ENCODE results near the gene MUC21. TPM values are rescaled to one million over a fixed set of nuclear protein-coding genes. Genes with fewer than 3 reads are reported as not detected.
"Not testable (repeated sequence)": the region's sequence is repeated elsewhere in the genome, so short reads cannot be mapped to it uniquely, and the experiment has no call there.

The MUC21 gene
- total RNA-seq, 2 donors from 2014 or later: not detected

- Mint-ChIP-seq H3K27ac (no peak overlapping the region), H3K9me3 (no peaks in the 10 kb centered on the region), H3K4me1 (peaks cover 6% of the 10 kb centered on the region), H3K4me3 (no peak overlapping the region), H3K36me3 (ENCODE audit: low read depth) (no peaks in the 10 kb centered on the region), H3K27me3 (peaks cover 27% of the 10 kb centered on the region)
- peak; percentile 85 for ATAC-seq (replicated peaks)
These were observed 2.0 kb downstream of the MUC21 start for GRCh38 chr6:30985490-30985889.

- H3K9me3 Mint-ChIP-seq: no peaks in the 10 kb centered on the region
- no peak overlapping the region for H3K4me3 Mint-ChIP-seq
- H3K4me1 Mint-ChIP-seq: peaks cover 11% of the 10 kb centered on the region
- H3K36me3 Mint-ChIP-seq (ENCODE audit: low read depth): no peaks in the 10 kb centered on the region
- H3K27ac Mint-ChIP-seq: no peak overlapping the region
- ATAC-seq (replicated peaks): no peak
- peaks cover 22% of the 10 kb centered on the region for H3K27me3 Mint-ChIP-seq
These were observed 3.8 kb downstream of the MUC21 start for GRCh38 chr6:30987304-30987703.

- Mint-ChIP-seq H3K4me1 (peaks cover 11% of the 10 kb centered on the region), H3K4me3 (no peak overlapping the region), H3K27me3 (peaks cover 12% of the 10 kb centered on the region), H3K9me3 (no peaks in the 10 kb centered on the region), H3K27ac (no peak overlapping the region), H3K36me3 (ENCODE audit: low read depth) (no peaks in the 10 kb centered on the region)
- no peak for ATAC-seq (replicated peaks)
These were observed 4.8 kb downstream of the MUC21 start for GRCh38 chr6:30988209-30988825.

GRCh38 chr6:30990422-30991086 lies 7.0 kb downstream of the MUC21 start:
- ATAC-seq (replicated peaks): peak; percentile 52
- Mint-ChIP-seq H3K36me3 (ENCODE audit: low read depth) (no peaks in the 10 kb centered on the region), H3K27me3 (peaks cover 3% of the 10 kb centered on the region), H3K27ac (peak overlapping the region; percentile 11), H3K9me3 (no peaks in the 10 kb centered on the region), H3K4me1 (peaks cover 11% of the 10 kb centered on the region), H3K4me3 (peak overlapping the region; percentile 41)

- no peak overlapping the region for H3K4me3 Mint-ChIP-seq
These were observed 8.4 kb downstream of the MUC21 start for GRCh38 chr6:30991891-30992290.

GRCh38 chr6:30997301-30997700 lies 13.8 kb downstream of the MUC21 start:
- Mint-ChIP-seq H3K4me3 (no peak overlapping the region), H3K9me3 (no peaks in the 10 kb centered on the region), H3K4me1 (no peaks in the 10 kb centered on the region), H3K27ac (no peak overlapping the region), H3K27me3 (no peaks in the 10 kb centered on the region), H3K36me3 (ENCODE audit: low read depth) (no peaks in the 10 kb centered on the region)
- ATAC-seq (replicated peaks): no peak

More at GRCh38 chr6:30991891-30992290, 8.4 kb downstream of the MUC21 start:
- peaks cover 3% of the 10 kb centered on the region for H3K27me3 Mint-ChIP-seq
- no peaks in the 10 kb centered on the region for H3K9me3 Mint-ChIP-seq
- ATAC-seq (replicated peaks): no peak
- H3K4me1 Mint-ChIP-seq: peaks cover 11% of the 10 kb centered on the region
- H3K27ac Mint-ChIP-seq: no peak overlapping the region
- H3K36me3 Mint-ChIP-seq (ENCODE audit: low read depth): no peaks in the 10 kb centered on the region

- H3K27ac Mint-ChIP-seq: no peak overlapping the region
- peaks cover 5% of the 10 kb centered on the region for H3K4me1 Mint-ChIP-seq
- peaks cover 4% of the 10 kb centered on the region for H3K27me3 Mint-ChIP-seq
- H3K4me3 Mint-ChIP-seq: no peak overlapping the region
- no peaks in the 10 kb centered on the region for H3K36me3 Mint-ChIP-seq (ENCODE audit: low read depth)
- no peak for ATAC-seq (replicated peaks)
- no peaks in the 10 kb centered on the region for H3K9me3 Mint-ChIP-seq
These were observed 15.3 kb downstream of the MUC21 start for GRCh38 chr6:30998785-30999184.

GRCh38 chr6:31000067-31000860 lies 16.7 kb downstream of the MUC21 start:
- not testable (repeated sequence) for H3K4me3 Mint-ChIP-seq
- peaks cover 10% of the 10 kb centered on the region for H3K4me1 Mint-ChIP-seq

GRCh38 chr6:31001281-31001888 lies 17.9 kb downstream of the MUC21 start:
- Mint-ChIP-seq H3K4me3 (no peak overlapping the region), H3K9me3 (no peaks in the 10 kb centered on the region), H3K27me3 (peaks cover 4% of the 10 kb centered on the region), H3K4me1 (peaks cover 10% of the 10 kb centered on the region), H3K36me3 (ENCODE audit: low read depth) (no peaks in the 10 kb centered on the region), H3K27ac (no peak overlapping the region)
- no peak for ATAC-seq (replicated peaks)

More at GRCh38 chr6:31000067-31000860, 16.7 kb downstream of the MUC21 start:
- H3K27ac Mint-ChIP-seq; H3K9me3 Mint-ChIP-seq; H3K27me3 Mint-ChIP-seq; ATAC-seq (replicated peaks); H3K36me3 Mint-ChIP-seq (ENCODE audit: low read depth): not testable (repeated sequence)

GRCh38 chr6:31002471-31002870 lies 19.0 kb downstream of the MUC21 start:
- peaks cover 7% of the 10 kb centered on the region for H3K27me3 Mint-ChIP-seq
- no peaks in the 10 kb centered on the region for H3K9me3 Mint-ChIP-seq
- no peak for ATAC-seq (replicated peaks)
- peaks cover 10% of the 10 kb centered on the region for H3K4me1 Mint-ChIP-seq
- peak overlapping the region; percentile 35 for H3K27ac Mint-ChIP-seq
- H3K4me3 Mint-ChIP-seq: no peak overlapping the region
- H3K36me3 Mint-ChIP-seq (ENCODE audit: low read depth): no peaks in the 10 kb centered on the region

GRCh38 chr6:31004794-31005193 lies 21.3 kb downstream of the MUC21 start:
- Mint-ChIP-seq H3K27ac (peak overlapping the region; percentile 65), H3K4me1 (peaks cover 14% of the 10 kb centered on the region), H3K4me3 (no peak overlapping the region), H3K36me3 (ENCODE audit: low read depth) (no peaks in the 10 kb centered on the region), H3K9me3 (no peaks in the 10 kb centered on the region), H3K27me3 (peaks cover 19% of the 10 kb centered on the region)
- peak; percentile 2 for ATAC-seq (replicated peaks)

- Mint-ChIP-seq H3K36me3 (ENCODE audit: low read depth) (no peaks in the 10 kb centered on the region), H3K4me3 (no peak overlapping the region), H3K9me3 (no peaks in the 10 kb centered on the region), H3K27me3 (peaks cover 19% of the 10 kb centered on the region), H3K4me1 (peaks cover 14% of the 10 kb centered on the region), H3K27ac (peak overlapping the region; percentile 65)
- ATAC-seq (replicated peaks): no peak
These were observed 21.9 kb downstream of the MUC21 start for GRCh38 chr6:31005249-31006020.

- Mint-ChIP-seq H3K9me3 (no peaks in the 10 kb centered on the region), H3K4me3 (no peak overlapping the region), H3K4me1 (peaks cover 14% of the 10 kb centered on the region), H3K27ac (no peak overlapping the region), H3K36me3 (ENCODE audit: low read depth) (no peaks in the 10 kb centered on the region), H3K27me3 (peaks cover 25% of the 10 kb centered on the region)
- ATAC-seq (replicated peaks): peak; percentile 57
These were observed 24.2 kb downstream of the MUC21 start for GRCh38 chr6:31007694-31008093.

- peaks cover 23% of the 10 kb centered on the region for H3K27me3 Mint-ChIP-seq
- no peak overlapping the region for H3K27ac Mint-ChIP-seq
- H3K36me3 Mint-ChIP-seq (ENCODE audit: low read depth): no peaks in the 10 kb centered on the region
- ATAC-seq (replicated peaks): no peak
- H3K4me1 Mint-ChIP-seq: peaks cover 9% of the 10 kb centered on the region
- H3K9me3 Mint-ChIP-seq: no peaks in the 10 kb centered on the region
- no peak overlapping the region for H3K4me3 Mint-ChIP-seq
These were observed 24.6 kb downstream of the MUC21 start for GRCh38 chr6:31008165-31008564.
